ENCODE results near the gene PXN. TPM values are rescaled to one million over a fixed set of nuclear protein-coding genes. Genes with fewer than 3 reads are reported as not detected.
"Not testable (repeated sequence)": the region's sequence is repeated elsewhere in the genome, so short reads cannot be mapped to it uniquely, and the experiment has no call there.

Gene PXN
- total RNA-seq, 1 experiment from 2014 or later, result 61.8 TPM

- no peak for DNase-seq (ENCODE audit: low read depth)
Measured at GRCh38 chr12:120209851-120210250, 55.7 kb downstream of the PXN start.

GRCh38 chr12:120207227-120207626 is 58.3 kb downstream of the PXN start:
- DNase-seq (ENCODE audit: low read depth), result no peak

GRCh38 chr12:120206781-120207180 is 58.7 kb downstream of the PXN start:
- DNase-seq (ENCODE audit: low read depth), result not testable (repeated sequence)

GRCh38 chr12:120206228-120206627 is 59.3 kb downstream of the PXN start:
- DNase-seq (ENCODE audit: low read depth), result no peak

- no peak for DNase-seq (ENCODE audit: low read depth)
Measured at GRCh38 chr12:120204171-120204570, 61.4 kb downstream of the PXN start.

GRCh38 chr12:120200364-120200800 is 65.1 kb downstream of the PXN start:
- DNase-seq (ENCODE audit: low read depth), result no peak

- DNase-seq (ENCODE audit: low read depth), result peak; percentile 42
Measured at GRCh38 chr12:120199595-120200306, 65.8 kb downstream of the PXN start.

GRCh38 chr12:120199025-120199424 is 66.5 kb downstream of the PXN start:
- no peak for DNase-seq (ENCODE audit: low read depth)

- no peak for DNase-seq (ENCODE audit: low read depth)
Measured at GRCh38 chr12:120197542-120197887, 68.0 kb downstream of the PXN start.

GRCh38 chr12:120196817-120197541 is 68.6 kb downstream of the PXN start:
- DNase-seq (ENCODE audit: low read depth), result not testable (repeated sequence)

GRCh38 chr12:120196363-120196762 is 69.2 kb downstream of the PXN start:
- no peak for DNase-seq (ENCODE audit: low read depth)

GRCh38 chr12:120194534-120195395 is 70.8 kb downstream of the PXN start, which contains the start of gene GCN1:
Gene GCN1 (minus strand): TSS chr12:120194715. CDS start chr12:120194697, 18 bp downstream.
- peak; percentile 93 for DNase-seq (ENCODE audit: low read depth)

- DNase-seq (ENCODE audit: low read depth), result no peak
Measured at GRCh38 chr12:120194226-120194533, 71.3 kb downstream of the PXN start.

GRCh38 chr12:120193286-120193685 is 72.2 kb downstream of the PXN start:
- not testable (repeated sequence) for DNase-seq (ENCODE audit: low read depth)

GRCh38 chr12:120190985-120191480 is 74.5 kb downstream of the PXN start:
- no peak for DNase-seq (ENCODE audit: low read depth)

GRCh38 chr12:120190386-120190785 is 75.1 kb downstream of the PXN start:
- no peak for DNase-seq (ENCODE audit: low read depth)

- DNase-seq (ENCODE audit: low read depth), result no peak
Measured at GRCh38 chr12:120186654-120187053, 78.9 kb downstream of the PXN start.

- no peak for DNase-seq (ENCODE audit: low read depth)
Measured at GRCh38 chr12:120183211-120183631, 82.3 kb downstream of the PXN start.

GRCh38 chr12:120181991-120182631 is 83.4 kb downstream of the PXN start:
- peak; percentile 74 for DNase-seq (ENCODE audit: low read depth)

- no peak for DNase-seq (ENCODE audit: low read depth)
Measured at GRCh38 chr12:120180975-120181374, 84.6 kb downstream of the PXN start.

- DNase-seq (ENCODE audit: low read depth), result no peak
Measured at GRCh38 chr12:120175537-120175936, 90.0 kb downstream of the PXN start.

- DNase-seq (ENCODE audit: low read depth), result no peak
Measured at GRCh38 chr12:120175062-120175461, 90.5 kb downstream of the PXN start.

Data from Daoy (cell line).